Mesodermal cell (in vitro differentiated cells): ENCODE results near the gene CCDC102A.
"Not testable (repeated sequence)": the region's sequence is repeated elsewhere in the genome, so short reads cannot be mapped to it uniquely, and the experiment has no call there.

Experiments used
- H3K27ac ChIP-seq: 2 replicates; pipeline ENCODE4 v1.7.0; 2013; ENCODE audit warnings: mild to moderate bottlenecking, low read depth, low read length, moderate library complexity; ENCODE audit not compliant: severe bottlenecking
- H3K36me3 ChIP-seq: 2 replicates; pipeline ENCODE4 v1.7.1; 2013; ENCODE audit warnings: mild to moderate bottlenecking, low read length, moderate library complexity; ENCODE audit not compliant: control insufficient read depth, insufficient read depth
- H3K4me1 ChIP-seq: one replicate; pipeline ENCODE4 v1.7.1; 2013; ENCODE audit warnings: mild to moderate bottlenecking, low read length; ENCODE audit not compliant: insufficient read depth, control insufficient read depth, poor library complexity, severe bottlenecking
- H3K4me3 ChIP-seq: 2 replicates; pipeline ENCODE4 v1.7.0; 2013; ENCODE audit warnings: low read length, control low read depth, mild to moderate bottlenecking; ENCODE audit not compliant: insufficient read depth, poor library complexity, severe bottlenecking; ENCODE audit errors: extremely low read depth
- H3K9me3 ChIP-seq: 2 replicates; pipeline ENCODE4 v1.7.1; 2013; ENCODE audit warnings: mild to moderate bottlenecking, low read length, moderate library complexity; ENCODE audit not compliant: control insufficient read depth
- WGBS, 2 experiments: methylation state at CpG; one replicate each; pipeline ENCODE4 v1.1.5; 2013; ENCODE audit warnings: missing lambda C conversion rate in 2 of 2; ENCODE audit not compliant: insufficient coverage in 2 of 2; 5-methylcytosine and 5-hydroxymethylcytosine counted together

The CCDC102A gene

DNA sequence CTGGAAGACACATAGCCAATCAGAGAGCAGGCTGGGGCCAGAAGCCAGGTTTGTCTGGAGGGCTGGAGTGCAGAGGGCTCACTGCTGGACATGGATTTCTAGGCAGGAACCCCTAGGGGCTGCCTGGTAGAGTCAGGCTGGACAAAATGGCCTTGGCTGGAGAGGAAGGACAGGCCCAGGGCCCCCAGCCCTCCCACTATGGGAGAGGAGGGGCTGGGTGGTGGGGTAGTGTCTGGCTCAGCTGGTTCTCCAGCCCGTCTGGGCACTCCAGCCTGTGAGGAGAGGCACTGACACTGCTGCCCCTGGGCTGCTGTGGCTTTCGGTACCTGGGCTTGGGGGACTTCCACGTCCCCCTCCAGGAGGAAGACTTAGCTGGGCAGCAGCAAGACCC, 28.3 kb downstream of the CCDC102A start:
- 92% methylated on average over 2 of the region's 3 CpGs; no CpG with 5 or more reads in 1 of the 2 experiments for WGBS, 2 experiments
- Histone ChIP-seq H3K4me1 (peaks cover 47% of the 10 kb centered on the region), H3K4me3 (no peak overlapping the region), H3K36me3 (no peaks in the 10 kb centered on the region), H3K9me3 (no peaks in the 10 kb centered on the region), H3K27ac (peak overlapping the region; percentile 75)

DNA sequence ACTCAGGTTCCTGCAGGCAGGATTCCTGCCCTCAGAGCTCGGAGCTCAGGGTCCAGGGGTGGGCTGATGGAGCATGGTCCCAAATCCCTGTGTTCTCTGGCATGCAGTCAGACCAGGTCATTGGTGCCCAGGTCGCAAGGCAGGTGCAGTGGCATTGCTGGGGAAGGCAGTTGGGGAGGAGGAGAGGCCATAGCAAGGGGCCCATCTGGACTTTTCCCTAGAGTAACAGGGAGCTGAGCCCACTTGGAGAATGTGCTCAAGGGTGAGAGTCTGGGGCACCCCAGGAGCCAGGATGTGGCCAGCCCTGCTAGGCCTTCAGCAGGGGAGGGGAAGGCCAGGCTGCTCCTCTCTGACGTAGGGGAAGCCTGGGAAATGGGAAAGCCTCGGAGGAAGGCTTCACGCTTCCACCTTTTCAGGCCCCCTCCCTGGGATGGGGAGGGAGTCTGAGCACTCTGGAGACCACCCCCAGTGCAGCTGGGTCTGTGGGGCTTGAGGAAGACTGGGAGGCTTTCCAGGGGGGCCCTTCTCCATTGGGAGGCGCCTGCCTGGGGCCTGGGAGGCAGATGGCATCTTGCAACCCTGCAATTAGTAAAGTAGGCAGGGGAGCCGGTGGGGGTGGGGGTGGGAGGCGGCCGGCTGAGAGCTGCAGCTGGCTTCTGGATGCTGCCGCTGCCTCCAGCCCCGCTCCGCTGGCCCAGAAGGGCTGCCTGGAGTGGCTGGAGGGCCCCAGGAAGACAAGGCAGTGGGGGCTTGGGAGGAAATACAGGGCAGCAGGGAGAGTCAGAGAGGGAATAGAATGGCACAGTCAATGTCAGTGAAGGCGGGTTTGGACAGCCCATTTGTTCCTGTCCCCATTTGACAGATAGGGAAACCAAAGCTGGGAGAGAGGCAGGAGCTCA, 29.0 kb downstream of the CCDC102A start:
- H3K4me3 ChIP-seq: no peak overlapping the region
- no peaks in the 10 kb centered on the region for H3K9me3 ChIP-seq
- no peaks in the 10 kb centered on the region for H3K36me3 ChIP-seq
- H3K27ac ChIP-seq: peak overlapping the region; percentile 75
- WGBS, 2 experiments: 63 to 87% methylated on average over 4 to 6 of the region's 13 CpGs
- H3K4me1 ChIP-seq: peaks cover 47% of the 10 kb centered on the region

DNA sequence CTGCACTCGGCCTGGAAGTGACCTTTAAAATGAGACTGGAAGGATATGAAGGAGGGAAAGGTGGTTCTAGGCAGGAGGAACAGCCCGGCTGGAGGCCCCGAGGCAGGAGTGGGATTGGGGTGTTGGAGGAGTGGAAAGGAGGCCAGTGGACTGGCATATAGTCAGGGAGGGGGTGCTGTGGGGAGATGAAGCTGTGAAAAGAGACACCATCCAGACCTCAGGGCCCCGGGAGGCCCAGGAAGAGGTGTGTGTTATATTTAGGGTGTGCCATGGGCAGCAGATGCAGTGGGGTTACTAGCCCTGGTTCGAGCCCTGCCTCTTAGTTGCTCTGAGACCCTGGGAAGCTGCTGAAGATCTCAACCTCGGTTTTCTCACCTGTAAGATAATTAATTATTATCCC, 31.2 kb downstream of the CCDC102A start:
- Histone ChIP-seq H3K36me3 (no peaks in the 10 kb centered on the region), H3K27ac (no peak overlapping the region), H3K4me3 (no peak overlapping the region), H3K9me3 (no peaks in the 10 kb centered on the region), H3K4me1 (peaks cover 56% of the 10 kb centered on the region)
- WGBS, 2 experiments: 95 to 96% methylated on average over 5 to 6 of the region's 6 CpGs

DNA sequence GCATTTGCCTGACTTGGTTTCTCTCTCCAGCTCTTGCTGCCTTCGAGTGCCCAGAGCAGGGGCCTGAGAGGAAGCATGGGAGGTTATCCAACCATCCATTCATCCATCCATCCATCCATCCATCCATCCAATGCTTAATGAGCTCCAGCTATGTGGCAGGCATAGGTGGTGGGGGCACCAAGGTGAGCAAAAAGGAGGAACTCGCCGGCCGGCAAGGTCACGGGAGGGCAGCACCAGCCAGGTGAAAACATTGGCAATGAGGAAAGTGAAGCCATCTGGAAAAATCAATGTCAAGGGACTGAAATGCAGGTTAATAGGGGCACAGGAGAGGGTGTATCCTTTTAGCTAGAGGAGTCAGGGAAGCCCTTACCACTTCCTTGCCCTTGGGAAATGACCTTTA, 31.9 kb downstream of the CCDC102A start:
- 91 to 100% methylated on average over 1 to 4 of the region's 5 CpGs for WGBS, 2 experiments
- H3K36me3 ChIP-seq: no peaks in the 10 kb centered on the region
- peaks cover 53% of the 10 kb centered on the region for H3K4me1 ChIP-seq
- H3K27ac ChIP-seq: no peak overlapping the region
- no peaks in the 10 kb centered on the region for H3K9me3 ChIP-seq
- no peak overlapping the region for H3K4me3 ChIP-seq

DNA sequence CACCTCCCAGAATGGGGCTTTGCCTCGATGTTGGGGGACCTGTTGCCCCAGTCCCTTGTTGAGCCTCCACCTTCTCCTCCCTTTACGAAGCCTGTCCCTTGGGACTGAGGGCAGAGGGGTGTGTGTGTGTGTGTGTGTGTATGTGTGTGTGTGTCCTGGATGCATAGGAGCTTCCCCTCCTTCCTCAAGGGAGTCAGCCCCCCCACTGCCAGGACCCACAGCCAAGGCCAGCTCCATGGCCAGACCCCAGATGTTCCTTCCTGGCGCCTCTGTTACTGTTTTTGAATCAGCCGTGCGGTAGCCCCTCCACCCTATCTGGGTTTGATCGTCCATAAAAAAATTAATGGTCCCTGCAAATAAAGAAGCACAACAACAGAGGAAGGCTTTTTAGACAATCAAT, 32.4 kb downstream of the CCDC102A start:
- H3K4me1 ChIP-seq: peaks cover 48% of the 10 kb centered on the region
- whole genome bisulfite sequencing, 2 experiments: 100% methylated on average over 1 to 4 of the region's 6 CpGs
- H3K27ac ChIP-seq: no peak overlapping the region
- H3K9me3 ChIP-seq: no peaks in the 10 kb centered on the region
- no peak overlapping the region for H3K4me3 ChIP-seq
- no peaks in the 10 kb centered on the region for H3K36me3 ChIP-seq

DNA sequence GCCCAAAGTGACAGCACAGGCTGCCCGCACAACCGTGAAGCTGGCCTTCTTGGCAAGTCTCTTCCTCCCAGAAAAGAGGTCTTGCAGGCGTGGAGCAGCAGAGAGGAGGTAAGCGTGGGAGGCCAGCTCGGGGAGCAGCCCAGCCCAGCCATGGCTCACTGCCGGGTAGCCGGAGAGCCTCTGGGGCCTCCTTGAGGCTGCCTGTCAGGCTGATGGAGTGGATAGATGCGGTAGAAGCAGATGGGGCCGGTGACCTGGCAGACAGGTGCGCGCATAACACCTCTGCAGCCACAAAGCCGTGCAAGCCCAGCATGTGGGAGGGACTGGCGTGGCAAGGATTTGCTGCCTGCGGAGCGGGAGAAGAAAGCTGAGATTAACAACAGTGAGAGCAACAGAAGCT, 33.0 kb downstream of the CCDC102A start:
- H3K36me3 ChIP-seq: no peaks in the 10 kb centered on the region
- peaks cover 42% of the 10 kb centered on the region for H3K4me1 ChIP-seq
- H3K27ac ChIP-seq: no peak overlapping the region
- H3K9me3 ChIP-seq: no peaks in the 10 kb centered on the region
- 83 to 87% methylated on average over 14 to 15 of the region's 15 CpGs for WGBS, 2 experiments
- H3K4me3 ChIP-seq: no peak overlapping the region

DNA sequence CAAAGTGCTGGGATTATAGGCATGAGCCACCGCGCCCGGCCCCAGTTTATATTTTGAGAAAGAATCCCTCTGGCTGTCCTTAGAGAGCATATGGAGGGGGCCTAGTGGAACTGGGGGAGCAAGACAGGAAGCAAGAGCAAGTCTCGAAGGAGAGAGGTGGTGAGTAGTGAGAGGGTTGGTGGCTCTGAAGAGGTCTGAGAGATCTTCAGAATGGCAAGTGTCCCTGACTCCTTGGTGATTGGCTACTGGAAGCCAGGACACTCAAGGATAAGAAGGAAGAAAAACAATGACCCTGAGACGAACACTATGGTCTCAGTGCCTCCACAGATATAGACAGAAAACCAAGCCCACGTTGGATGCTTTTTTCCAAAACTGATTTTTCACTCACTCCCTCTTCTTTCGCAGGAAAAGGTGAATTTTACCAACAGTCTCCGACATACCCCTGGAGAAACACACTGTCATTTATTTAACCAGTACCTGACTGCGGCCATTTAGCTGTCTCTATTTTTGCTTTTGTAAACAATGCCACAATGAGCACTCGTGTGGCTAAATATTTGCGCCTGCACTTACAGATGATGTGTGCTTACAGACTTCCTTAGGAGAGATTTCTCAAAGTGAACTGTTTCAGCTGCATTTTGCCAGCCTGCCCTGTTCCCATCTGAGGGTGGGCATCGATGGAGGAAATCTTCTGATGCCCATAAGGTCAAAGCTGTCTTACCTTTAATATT, 34.2 kb downstream of the CCDC102A start:
- 90 to 94% methylated on average over 9 to 12 of the region's 12 CpGs for WGBS, 2 experiments
- H3K4me3 ChIP-seq: no peak overlapping the region

DNA sequence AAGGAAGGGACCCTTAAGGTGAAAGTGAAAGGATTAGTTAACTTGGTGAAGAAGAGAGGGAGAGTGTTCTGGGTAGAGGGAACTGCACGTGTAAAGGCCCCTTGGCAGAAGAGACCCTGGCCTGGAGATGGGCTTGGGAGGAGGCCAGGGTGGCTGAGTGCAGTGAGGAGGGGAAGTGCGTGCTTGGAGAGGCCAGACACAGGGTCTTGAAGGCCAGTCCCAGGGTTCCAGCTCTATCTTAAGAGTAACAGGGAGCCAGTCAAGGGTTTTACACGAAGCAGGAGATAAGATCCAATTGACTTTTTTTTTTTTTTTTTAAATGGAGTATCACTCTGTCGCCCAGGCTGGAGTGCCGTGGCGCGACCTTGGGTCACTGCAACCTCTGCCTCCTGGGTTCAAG, 34.9 kb downstream of the CCDC102A start:
- peaks cover 28% of the 10 kb centered on the region for H3K4me1 ChIP-seq
- WGBS, 2 experiments: 84 to 87% methylated on average over 5 to 6 of the region's 7 CpGs
- peak overlapping the region; percentile 84 for H3K27ac ChIP-seq
- no peaks in the 10 kb centered on the region for H3K9me3 ChIP-seq
- H3K4me3 ChIP-seq: no peak overlapping the region
- no peaks in the 10 kb centered on the region for H3K36me3 ChIP-seq

More for the DNA sequence above, 34.2 kb downstream of the CCDC102A start:
- no peaks in the 10 kb centered on the region for H3K9me3 ChIP-seq
- no peaks in the 10 kb centered on the region for H3K36me3 ChIP-seq
- no peak overlapping the region for H3K27ac ChIP-seq
- peaks cover 30% of the 10 kb centered on the region for H3K4me1 ChIP-seq

DNA sequence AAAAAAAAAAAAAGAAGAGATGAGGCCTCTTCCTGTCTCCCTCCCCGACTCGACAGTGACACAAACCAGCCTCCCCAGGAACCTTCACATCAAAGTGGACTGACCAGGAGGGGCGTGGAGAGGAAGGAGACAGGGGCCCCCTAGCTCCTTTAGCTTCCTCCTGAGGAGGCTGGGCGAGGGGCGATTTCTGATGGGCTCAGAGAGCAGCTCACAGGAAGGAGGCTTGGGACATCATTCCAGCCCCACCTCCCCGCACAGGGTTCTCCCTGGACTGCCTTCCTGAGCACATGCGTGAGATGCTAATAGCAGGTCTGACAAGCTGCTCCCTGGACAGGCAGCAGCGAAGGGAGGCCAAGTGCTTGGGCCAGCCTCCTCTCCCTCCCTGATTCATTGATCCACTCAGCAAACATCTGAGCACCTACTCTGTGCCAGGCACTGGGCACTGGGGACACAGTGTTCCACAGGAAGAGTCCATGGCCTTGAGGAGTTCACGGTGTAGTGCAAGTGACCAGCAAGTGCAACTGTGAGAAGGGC, 35.7 kb downstream of the CCDC102A start:
- 47 to 84% methylated on average over 4 to 5 of the region's 9 CpGs for WGBS, 2 experiments

DNA sequence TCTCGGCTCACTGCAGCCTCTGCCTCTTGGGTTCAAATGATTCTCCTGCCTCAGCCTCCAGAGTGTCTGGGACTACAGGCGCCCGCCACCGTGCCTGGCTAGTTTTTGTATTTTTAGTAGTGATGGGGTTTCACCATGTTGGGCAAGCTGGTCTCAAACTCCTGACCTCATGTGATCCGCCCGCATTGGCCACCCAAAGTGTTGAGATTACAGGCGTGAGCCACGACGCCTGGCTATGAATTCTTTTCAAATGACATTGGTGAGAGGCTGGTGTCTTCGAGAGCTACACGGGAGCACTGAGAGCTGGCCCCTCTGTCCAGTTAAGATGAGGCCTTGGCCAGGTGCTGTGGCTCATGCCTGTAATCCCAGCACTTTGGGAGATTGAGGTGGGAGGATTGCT, 36.4 kb downstream of the CCDC102A start:
- H3K36me3 ChIP-seq, H3K9me3 ChIP-seq, H3K4me3 ChIP-seq: not testable (repeated sequence)
- peaks cover 28% of the 10 kb centered on the region for H3K4me1 ChIP-seq
- WGBS, 2 experiments: 86 to 90% methylated on average over 8 to 11 of the region's 11 CpGs
- peak overlapping the region; percentile 84 for H3K27ac ChIP-seq

More for the DNA sequence above, 35.7 kb downstream of the CCDC102A start:
- H3K9me3 ChIP-seq: no peaks in the 10 kb centered on the region
- peak overlapping the region; percentile 84 for H3K27ac ChIP-seq
- H3K36me3 ChIP-seq: no peaks in the 10 kb centered on the region
- no peak overlapping the region for H3K4me3 ChIP-seq
- H3K4me1 ChIP-seq: peaks cover 28% of the 10 kb centered on the region
